ENCODE measurements around the gene TMEM247. TPM values are rescaled to one million over a fixed set of nuclear protein-coding genes. Genes with fewer than 3 reads are reported as not detected.

The TMEM247 gene
- total RNA-seq, 1 experiment from 2014 or later = not detected

DNA sequence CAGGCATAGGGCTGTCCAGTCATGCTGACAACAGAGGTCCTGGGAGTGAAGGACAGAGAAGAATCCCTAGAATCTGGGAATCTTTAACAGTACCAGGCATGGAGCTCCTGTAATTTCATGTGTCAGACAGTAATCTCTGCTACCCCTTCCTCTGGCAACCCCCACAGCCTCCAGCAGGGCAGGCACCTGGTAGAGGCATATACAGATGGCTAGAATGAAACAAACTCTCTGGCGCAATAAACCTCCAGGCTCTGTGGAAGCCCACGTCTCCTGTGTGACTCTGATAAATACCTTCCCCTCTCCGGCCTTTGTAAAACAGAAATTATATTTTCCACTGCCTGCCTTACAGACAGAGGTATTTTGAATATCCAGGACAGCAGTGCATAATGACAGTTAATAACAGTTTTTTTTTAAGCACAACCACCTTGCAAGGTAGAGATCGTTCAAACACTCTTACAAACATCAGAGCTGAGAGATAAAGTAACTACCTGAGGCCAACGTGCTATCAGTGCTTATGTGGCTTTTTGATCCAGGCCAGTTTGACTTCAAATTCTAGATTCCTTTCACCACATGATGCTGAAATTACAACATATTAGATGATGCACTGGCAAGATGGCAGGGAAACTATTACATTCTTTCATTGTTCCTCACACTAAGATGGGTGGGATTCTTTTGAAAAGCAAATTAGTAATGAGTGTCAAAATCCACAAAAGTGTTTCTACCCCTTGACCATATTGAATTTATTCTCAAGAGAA is 47.7 kb upstream of the TMEM247 start:
- no peak overlapping the region for H3K4me3 ChIP-seq (ENCODE audit: low read depth, low read length)
- no peaks in the 10 kb centered on the region for H3K9me3 ChIP-seq
- intact Hi-C loops (cut with micrococcal nuclease; ENCODE audit: unreplicated experiment) = loop anchor here (1.0 kb wide), 1 partner anchor 22 kb away; no protein-coding TSS in a partner anchor
- TF ChIP-seq, protein P1, sequence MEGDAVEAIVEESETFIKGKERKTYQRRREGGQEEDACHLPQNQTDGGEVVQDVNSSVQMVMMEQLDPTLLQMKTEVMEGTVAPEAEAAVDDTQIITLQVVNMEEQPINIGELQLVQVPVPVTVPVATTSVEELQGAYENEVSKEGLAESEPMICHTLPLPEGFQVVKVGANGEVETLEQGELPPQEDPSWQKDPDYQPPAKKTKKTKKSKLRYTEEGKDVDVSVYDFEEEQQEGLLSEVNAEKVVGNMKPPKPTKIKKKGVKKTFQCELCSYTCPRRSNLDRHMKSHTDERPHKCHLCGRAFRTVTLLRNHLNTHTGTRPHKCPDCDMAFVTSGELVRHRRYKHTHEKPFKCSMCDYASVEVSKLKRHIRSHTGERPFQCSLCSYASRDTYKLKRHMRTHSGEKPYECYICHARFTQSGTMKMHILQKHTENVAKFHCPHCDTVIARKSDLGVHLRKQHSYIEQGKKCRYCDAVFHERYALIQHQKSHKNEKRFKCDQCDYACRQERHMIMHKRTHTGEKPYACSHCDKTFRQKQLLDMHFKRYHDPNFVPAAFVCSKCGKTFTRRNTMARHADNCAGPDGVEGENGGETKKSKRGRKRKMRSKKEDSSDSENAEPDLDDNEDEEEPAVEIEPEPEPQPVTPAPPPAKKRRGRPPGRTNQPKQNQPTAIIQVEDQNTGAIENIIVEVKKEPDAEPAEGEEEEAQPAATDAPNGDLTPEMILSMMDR (IDR thresholded peaks at IDR 0.05; ENCODE audit: insufficient read depth in 1 of 2, low read depth in 1 of 2, low read length in 1 of 2, severe bottlenecking in 1 of 2, unreplicated experiment in 1 of 2) = no peak
- H3K36me3 ChIP-seq (ENCODE audit: control insufficient read depth, insufficient read depth, low read length) = no peaks in the 10 kb centered on the region
- Mint-ChIP-seq H3K4me1 (ENCODE audit: low read depth, unreplicated experiment) (peaks cover 20% of the 10 kb centered on the region), H3K27me3 (ENCODE audit: insufficient read depth, unreplicated experiment) (no peaks in the 10 kb centered on the region), H3K9me3 (ENCODE audit: unreplicated experiment) (peaks cover 10% of the 10 kb centered on the region), H3K36me3 (ENCODE audit: insufficient read depth, unreplicated experiment) (no peaks in the 10 kb centered on the region), H3K4me3 (ENCODE audit: unreplicated experiment) (no peak overlapping the region), H3K27ac (ENCODE audit: unreplicated experiment) (no peak overlapping the region)
- peak in 1 of 2 experiments; percentile 28 for DNase-seq
- peaks cover 15% of the 10 kb centered on the region for H3K4me1 ChIP-seq
- BruUV-seq (replicated peaks) = no TSS peak
- no peaks in the 10 kb centered on the region for H3K27me3 ChIP-seq (replicated peaks; ENCODE audit: control insufficient read depth, insufficient read depth, low read length)
- ChIA-PET POLR2A (no interaction called here), CTCF (no interaction called here)

DNA sequence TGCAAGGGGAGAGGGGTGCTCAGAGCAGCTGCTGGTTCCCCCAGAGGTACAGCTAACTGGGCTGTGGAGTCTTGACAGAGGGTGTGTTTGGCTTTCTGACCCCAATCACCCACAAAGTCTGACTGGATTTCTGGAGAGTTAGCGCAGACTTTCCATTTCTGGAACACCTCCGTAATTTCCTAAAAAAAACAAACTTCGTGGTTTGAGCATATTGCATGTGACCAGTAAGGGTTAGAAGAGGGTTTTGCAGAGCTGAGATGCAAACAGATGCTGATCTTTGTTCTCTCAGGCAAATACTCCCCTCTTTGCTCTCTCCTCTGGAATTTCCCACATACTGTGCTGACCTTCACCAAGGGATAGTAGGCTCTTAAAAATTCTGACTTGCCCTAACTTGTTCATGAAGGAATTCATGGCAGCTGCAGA is 44.5 kb upstream of the TMEM247 start:
- no TSS peak for BruUV-seq (replicated peaks)
- Histone ChIP-seq H3K36me3 (ENCODE audit: control insufficient read depth, insufficient read depth, low read length) (no peaks in the 10 kb centered on the region), H3K9me3 (no peaks in the 10 kb centered on the region), H3K27me3 (replicated peaks; ENCODE audit: control insufficient read depth, insufficient read depth, low read length) (no peaks in the 10 kb centered on the region), H3K4me1 (peaks cover 23% of the 10 kb centered on the region), H3K4me3 (ENCODE audit: low read depth, low read length) (no peak overlapping the region)
- ChIA-PET POLR2A (interaction anchor here (1.3 kb wide), 1 partner anchor 26 kb away, joined by 3 read pairs; no protein-coding TSS in a partner anchor), CTCF (interaction anchor here (1.2 kb wide), 1 partner anchor 26 kb away, joined by 3 read pairs; no protein-coding TSS in a partner anchor)
- Mint-ChIP-seq H3K27me3 (ENCODE audit: insufficient read depth, unreplicated experiment) (peaks cover 2% of the 10 kb centered on the region), H3K36me3 (ENCODE audit: insufficient read depth, unreplicated experiment) (no peaks in the 10 kb centered on the region), H3K4me3 (ENCODE audit: unreplicated experiment) (no peak overlapping the region), H3K27ac (ENCODE audit: unreplicated experiment) (peak overlapping the region; percentile 22), H3K4me1 (ENCODE audit: low read depth, unreplicated experiment) (peaks cover 25% of the 10 kb centered on the region), H3K9me3 (ENCODE audit: unreplicated experiment) (peaks cover 17% of the 10 kb centered on the region)
- intact Hi-C loops (cut with micrococcal nuclease; ENCODE audit: unreplicated experiment) = no loop called here
- TF ChIP-seq, protein P1 (IDR thresholded peaks at IDR 0.05; ENCODE audit: insufficient read depth in 1 of 2, low read depth in 1 of 2, low read length in 1 of 2, severe bottlenecking in 1 of 2, unreplicated experiment in 1 of 2) = no peak
- DNase-seq = no peak

DNA sequence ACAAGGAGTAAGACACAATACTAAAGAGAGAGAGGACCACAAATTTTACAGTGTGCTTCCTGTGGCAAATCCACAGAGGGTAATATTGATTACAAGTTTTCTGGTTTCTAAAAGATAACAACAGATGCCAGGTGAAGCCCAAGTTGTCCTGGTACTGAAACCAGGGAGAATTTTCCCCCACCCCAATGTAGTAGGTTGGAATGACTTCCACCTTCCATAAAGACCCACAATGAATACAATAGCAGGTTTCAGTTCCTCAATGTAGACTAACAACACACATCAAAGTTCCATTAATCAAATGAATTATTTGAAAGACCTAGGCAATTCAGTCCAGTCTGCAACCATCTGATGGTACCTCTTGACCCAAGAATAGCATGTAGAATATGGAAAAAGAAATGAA is 44.0 kb upstream of the TMEM247 start:
- H3K27me3 Mint-ChIP-seq (ENCODE audit: insufficient read depth, unreplicated experiment) = peaks cover 2% of the 10 kb centered on the region
- intact Hi-C loops (cut with micrococcal nuclease; ENCODE audit: unreplicated experiment) = no loop called here
- peak overlapping the region; percentile 22 for H3K27ac Mint-ChIP-seq (ENCODE audit: unreplicated experiment)
- H3K9me3 Mint-ChIP-seq (ENCODE audit: unreplicated experiment) = peaks cover 17% of the 10 kb centered on the region
- no peaks in the 10 kb centered on the region for H3K36me3 ChIP-seq (ENCODE audit: control insufficient read depth, insufficient read depth, low read length)
- no peak for DNase-seq
- CTCF ChIA-PET = no interaction called here
- H3K4me1 ChIP-seq = peaks cover 23% of the 10 kb centered on the region
- H3K4me3 ChIP-seq (ENCODE audit: low read depth, low read length) = no peak overlapping the region
- no peaks in the 10 kb centered on the region for H3K36me3 Mint-ChIP-seq (ENCODE audit: insufficient read depth, unreplicated experiment)
- H3K9me3 ChIP-seq = no peaks in the 10 kb centered on the region
- TF ChIP-seq, protein P1 (IDR thresholded peaks at IDR 0.05; ENCODE audit: insufficient read depth in 1 of 2, low read depth in 1 of 2, low read length in 1 of 2, severe bottlenecking in 1 of 2, unreplicated experiment in 1 of 2) = no peak
- BruUV-seq (replicated peaks) = no TSS peak
- no peak overlapping the region for H3K4me3 Mint-ChIP-seq (ENCODE audit: unreplicated experiment)
- H3K4me1 Mint-ChIP-seq (ENCODE audit: low read depth, unreplicated experiment) = peaks cover 27% of the 10 kb centered on the region
- POLR2A ChIA-PET = interaction anchor here (1.3 kb wide), 1 partner anchor 26 kb away, joined by 3 read pairs; no protein-coding TSS in a partner anchor
- no peaks in the 10 kb centered on the region for H3K27me3 ChIP-seq (replicated peaks; ENCODE audit: control insufficient read depth, insufficient read depth, low read length)

Data from Caco-2 (cell line).